WTC11 (cell line): ENCODE results near the gene RFESD. TPM values are rescaled to one million over a fixed set of nuclear protein-coding genes. Genes with fewer than 3 reads are reported as not detected.

ENCODE experiments used
- ATAC-seq: fragments of 200-7000 bp; cut with Tn5 transposase; 2 replicates; pipeline ENCODE4 v1.10.0; 2021; ENCODE audit warnings: mild to moderate bottlenecking, moderate library complexity
- CTCF ChIA-PET: fragments of 300-600 bp; sonication (Branson Sonifier 250); formaldehyde crosslinking; loops from one replicate; lab custom pipeline; 2021; ENCODE audit warnings: antibody characterized with exemption; lab: Charles Lee
- POLR2A ChIA-PET: fragments of 350-600 bp; sonication (Branson Sonifier 250); formaldehyde crosslinking; loops from one replicate; lab custom pipeline; 2021; ENCODE audit warnings: antibody characterized with exemption; lab: Charles Lee
- DNase-seq: peaks from one replicate; pipeline ENCODE4 v3.0.0; 2021; ENCODE audit warnings: low spot score
- H3K27ac Mint-ChIP-seq: 2 replicates; pipeline ENCODE4 v1.8.0; 2021; ENCODE audit warnings: mixed read lengths
- H3K27me3 Mint-ChIP-seq: 2 replicates; pipeline ENCODE4 v1.8.0; 2021; ENCODE audit warnings: low read depth, mild to moderate bottlenecking, moderate library complexity, mixed read lengths
- H3K36me3 Mint-ChIP-seq: 2 replicates; pipeline ENCODE4 v1.8.0; 2021; ENCODE audit warnings: mixed read lengths
- H3K4me1 Mint-ChIP-seq: 2 replicates; pipeline ENCODE4 v1.8.0; 2022; ENCODE audit warnings: mixed read lengths
- H3K4me3 Mint-ChIP-seq: 2 replicates; pipeline ENCODE4 v1.8.0; 2021; ENCODE audit warnings: mild to moderate bottlenecking, moderate library complexity, mixed read lengths
- H3K9me3 Mint-ChIP-seq: 2 replicates; pipeline ENCODE4 v1.8.0; 2021; ENCODE audit warnings: mixed read lengths
- ATF1 ChIP-seq: sonication (generic); formaldehyde crosslinking; IDR thresholded peaks from 2 replicates; pipeline ENCODE4 v1.8.1; 2023; ENCODE audit warnings: mild to moderate bottlenecking, moderate library complexity, missing genetic modification reagents
- CDX4 ChIP-seq: fragments of 250-450 bp; sonication (Bioruptor Pico); IDR thresholded peaks from 2 replicates; pipeline ENCODE4 v1.9.0; 2021; ENCODE audit warnings: moderate library complexity, mild to moderate bottlenecking, inconsistent platforms, borderline replicate concordance
- E2F1 ChIP-seq: sonication (generic); formaldehyde crosslinking; IDR thresholded peaks from 2 replicates; pipeline ENCODE4 v1.8.0; 2022; ENCODE audit warnings: mild to moderate bottlenecking, missing genetic modification reagents
- ETV6 ChIP-seq: sonication (generic); formaldehyde crosslinking; IDR thresholded peaks from 2 replicates; pipeline ENCODE4 v1.8.1; 2022; ENCODE audit warnings: mild to moderate bottlenecking, missing genetic modification reagents
- FOXK1 ChIP-seq: sonication (generic); formaldehyde crosslinking; IDR thresholded peaks from 2 replicates; pipeline ENCODE4 v1.8.0; 2022; ENCODE audit warnings: mild to moderate bottlenecking, moderate library complexity, missing genetic modification reagents
- FOXP4 ChIP-seq: sonication (generic); formaldehyde crosslinking; IDR thresholded peaks from 2 replicates; pipeline ENCODE4 v1.8.0; 2022; ENCODE audit warnings: mild to moderate bottlenecking, missing genetic modification reagents
- GABPB1 ChIP-seq: sonication (generic); formaldehyde crosslinking; IDR thresholded peaks from 2 replicates; pipeline ENCODE4 v1.8.1; 2023; ENCODE audit warnings: mild to moderate bottlenecking, missing genetic modification reagents
- GRHL2 ChIP-seq: fragments of 250-450 bp; sonication (Bioruptor Pico); IDR thresholded peaks from 2 replicates; pipeline ENCODE4 v1.8.0; 2022; ENCODE audit warnings: mild to moderate bottlenecking, moderate library complexity; ENCODE audit not compliant: insufficient replicate concordance, severe bottlenecking
- IRF2 ChIP-seq: sonication (generic); formaldehyde crosslinking; IDR thresholded peaks from 2 replicates; pipeline ENCODE4 v1.8.0; 2022; ENCODE audit warnings: low read depth, missing genetic modification reagents, borderline replicate concordance
- MYBL2 ChIP-seq: sonication (generic); formaldehyde crosslinking; IDR thresholded peaks from 2 replicates; pipeline ENCODE4 v1.8.1; 2023; ENCODE audit warnings: mild to moderate bottlenecking, moderate library complexity, missing genetic modification reagents
- NR1H2 ChIP-seq: sonication (generic); formaldehyde crosslinking; IDR thresholded peaks from 2 replicates; pipeline ENCODE4 v1.9.0; 2021; ENCODE audit warnings: mild to moderate bottlenecking, moderate library complexity, missing genetic modification reagents
- OVOL2 ChIP-seq: fragments of 250-450 bp; sonication (Bioruptor Pico); IDR thresholded peaks from 2 replicates; pipeline ENCODE4 v1.9.0; 2021; ENCODE audit warnings: mild to moderate bottlenecking, borderline replicate concordance
- PREB ChIP-seq: sonication (generic); formaldehyde crosslinking; IDR thresholded peaks from 2 replicates; pipeline ENCODE4 v1.8.1; 2022; ENCODE audit warnings: mild to moderate bottlenecking, missing genetic modification reagents, moderate library complexity, borderline replicate concordance
- RELA ChIP-seq: sonication (generic); formaldehyde crosslinking; IDR thresholded peaks from 2 replicates; pipeline ENCODE4 v1.8.1; 2022; ENCODE audit warnings: missing genetic modification reagents, mild to moderate bottlenecking, borderline replicate concordance
- SMAD3 ChIP-seq: sonication (generic); formaldehyde crosslinking; IDR thresholded peaks from 2 replicates; pipeline ENCODE4 v1.8.0; 2022; ENCODE audit warnings: missing genetic modification reagents, mild to moderate bottlenecking, borderline replicate concordance
- SOX15 ChIP-seq: fragments of 250-450 bp; sonication (Bioruptor Pico); IDR thresholded peaks from 2 replicates; pipeline ENCODE4 v1.9.0; 2021; ENCODE audit warnings: mild to moderate bottlenecking
- STAT6 ChIP-seq: sonication (generic); formaldehyde crosslinking; conservative IDR thresholded peaks from 2 replicates; pipeline ENCODE4 v1.8.1; 2023; ENCODE audit warnings: mild to moderate bottlenecking, low read depth, missing genetic modification reagents, moderate library complexity
- ZMAT4 ChIP-seq: fragments of 250-450 bp; sonication (Bioruptor Pico); IDR thresholded peaks from 2 replicates; pipeline ENCODE4 v1.9.0; 2021; ENCODE audit warnings: mild to moderate bottlenecking
- ZNF121 ChIP-seq: sonication (generic); formaldehyde crosslinking; IDR thresholded peaks from 2 replicates; pipeline ENCODE4 v1.8.0; 2023; ENCODE audit warnings: missing genetic modification reagents
- total RNA-seq: library from RNA; stranded (reverse); gene quantifications from 3 replicates; pipeline ENCODE4 v1.2.3, GENCODE V29; 2021

The RFESD gene
- total RNA-seq, 1 experiment from 2014 or later = 5.7 TPM

GRCh38 chr5:95627971-95628810, 18.4 kb upstream of the RFESD start:
- peaks cover 7% of the 10 kb centered on the region; the same call in 1 of the 2 replicates for H3K4me1 Mint-ChIP-seq

More at GRCh38 chr5:95627971-95628810, 18.4 kb upstream of the RFESD start:
- DNase-seq = no peak
- H3K36me3 Mint-ChIP-seq = peaks cover 30% of the 10 kb centered on the region
- H3K27ac Mint-ChIP-seq = no peak overlapping the region
- no peak for ATAC-seq
- CTCF ChIA-PET = no interaction called here
- POLR2A ChIA-PET = no interaction called here
- H3K4me3 Mint-ChIP-seq = no peak overlapping the region
- no peak for TF ChIP-seq ETV6 (CRISPR knock-in tag)
- no peak for TF ChIP-seq OVOL2 (CRISPR knock-in tag)
- TF ChIP-seq GRHL2 (CRISPR knock-in tag) = no peak
- TF ChIP-seq PREB = no peak
- no peak for TF ChIP-seq RELA (CRISPR knock-in tag)
- TF ChIP-seq ZNF121 (CRISPR knock-in tag) = no peak
- no peak for TF ChIP-seq GABPB1 (CRISPR knock-in tag)
- no peak for TF ChIP-seq STAT6 (CRISPR knock-in tag)
- TF ChIP-seq IRF2 (CRISPR knock-in tag) = no peak
- TF ChIP-seq MYBL2 = no peak
- TF ChIP-seq CDX4 = no peak
- no peak for TF ChIP-seq FOXP4
- TF ChIP-seq E2F1 (CRISPR knock-in tag) = no peak
- no peak for TF ChIP-seq SOX15 (CRISPR knock-in tag)
- no peak for TF ChIP-seq ATF1 (CRISPR knock-in tag)
- no peak for TF ChIP-seq NR1H2
- no peak for TF ChIP-seq FOXK1 (CRISPR knock-in tag)
- TF ChIP-seq SMAD3 = no peak
- TF ChIP-seq ZMAT4 = no peak
- peaks cover 53% of the 10 kb centered on the region for H3K9me3 Mint-ChIP-seq
- peaks cover 8% of the 10 kb centered on the region for H3K27me3 Mint-ChIP-seq
